ENCODE results near the gene PITPNM3.
A peak's percentile ranks its signal among the peaks of the same experiment; 100 is the strongest.
"Not testable (repeated sequence)": the region's sequence is repeated elsewhere in the genome, so short reads cannot be mapped to it uniquely, and the experiment has no call there.

Gene PITPNM3

DNA sequence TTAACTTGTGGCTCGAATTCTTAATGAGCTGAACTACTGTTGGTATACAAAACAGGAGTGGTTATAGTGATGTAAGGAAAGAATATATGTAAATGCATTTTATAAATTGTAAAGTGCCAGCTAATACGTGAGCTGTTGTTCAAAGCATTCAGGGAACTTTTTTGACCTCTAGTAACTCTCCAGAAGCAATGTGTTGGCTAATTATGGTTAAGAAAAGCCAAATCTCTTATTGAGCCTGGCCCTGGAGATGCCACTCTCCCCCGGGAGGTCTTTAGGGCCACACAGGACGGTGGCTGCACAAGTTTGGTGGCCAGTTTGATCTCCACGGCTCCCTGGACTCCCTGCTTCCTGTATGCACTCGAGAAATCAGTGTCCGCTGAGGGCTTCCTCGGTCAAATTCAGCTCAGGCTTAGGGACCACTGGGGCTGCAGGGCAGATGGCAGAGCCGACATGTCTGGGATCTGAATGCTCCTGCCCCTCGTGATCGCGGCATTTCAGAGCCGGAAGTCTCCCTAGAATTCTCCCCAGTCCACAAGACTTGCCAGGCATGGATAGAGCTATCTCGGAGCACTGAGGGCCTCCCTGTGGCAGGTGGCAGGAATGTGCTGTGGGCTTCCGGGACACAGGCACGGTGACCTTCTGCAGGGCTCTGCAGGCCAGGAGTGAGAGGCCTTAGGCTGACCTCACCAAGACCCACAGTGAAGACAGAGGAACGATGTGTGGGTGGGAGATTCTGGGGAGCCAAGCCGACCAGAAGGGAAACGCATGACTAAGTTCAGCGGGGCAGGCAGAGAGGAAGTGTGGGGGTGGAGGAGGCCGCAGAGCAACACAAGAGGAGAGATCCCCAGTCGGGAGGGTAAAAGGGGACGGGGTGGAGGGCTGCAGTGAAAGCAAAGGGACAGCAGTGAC, 18.6 kb upstream of the PITPNM3 start:
- no peak for DNase-seq

DNA sequence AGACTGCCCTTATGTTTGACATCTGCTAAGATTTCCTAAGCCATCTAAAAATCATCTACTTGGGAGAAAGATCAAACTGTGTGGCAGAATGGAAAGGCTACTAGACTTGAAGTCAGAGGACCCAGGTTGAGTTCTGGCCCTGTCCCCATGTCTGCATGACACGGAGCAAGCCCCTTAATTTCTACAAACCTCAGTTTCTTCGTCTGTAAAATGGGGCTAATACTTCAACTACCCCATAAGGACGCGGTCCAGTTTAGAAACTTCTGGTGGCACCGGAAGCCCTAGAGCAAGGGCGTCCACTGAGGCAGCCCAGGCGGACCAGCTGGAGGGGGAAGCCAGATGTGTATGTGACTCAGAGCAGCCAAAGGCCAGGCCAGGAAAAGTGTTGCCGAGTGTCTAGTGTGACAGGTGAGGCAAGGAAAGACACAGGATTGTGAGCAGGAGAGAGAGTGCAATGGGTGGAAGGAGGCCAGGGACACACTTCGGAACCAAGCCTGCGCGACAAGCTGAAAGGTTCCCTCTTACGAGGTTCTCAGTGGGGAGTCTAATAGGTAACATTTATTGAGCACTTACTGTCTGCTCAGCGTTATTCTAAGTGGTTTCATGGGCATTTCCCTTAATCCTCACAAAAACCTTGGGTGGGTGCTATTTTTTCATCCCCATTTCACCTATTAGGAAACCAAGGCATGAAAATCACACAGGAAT, 17.8 kb upstream of the PITPNM3 start:
- DNase-seq, result no peak

- DNase-seq, result not testable (repeated sequence)
Observed at GRCh38 chr17:6573495-6573894, 17.1 kb upstream of the PITPNM3 start.

- no peak for DNase-seq
Observed at GRCh38 chr17:6572972-6573370, 16.6 kb upstream of the PITPNM3 start.

DNA sequence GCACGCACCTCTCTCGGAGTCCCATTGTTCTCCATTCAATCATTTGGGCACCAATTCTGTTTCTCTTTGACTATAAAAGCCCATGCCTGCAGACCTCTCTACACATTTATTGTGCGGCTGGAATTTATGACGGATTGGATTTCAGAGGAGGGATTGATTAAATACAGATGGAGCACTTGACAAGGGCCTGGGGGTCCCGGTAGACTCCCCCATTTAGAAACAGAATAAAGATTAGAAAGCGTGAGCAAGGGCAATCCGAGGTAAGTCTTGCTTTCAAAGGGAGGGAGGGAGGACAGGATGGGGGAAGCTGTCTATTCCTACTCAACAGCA, 15.1 kb upstream of the PITPNM3 start:
- no peak for DNase-seq

DNA sequence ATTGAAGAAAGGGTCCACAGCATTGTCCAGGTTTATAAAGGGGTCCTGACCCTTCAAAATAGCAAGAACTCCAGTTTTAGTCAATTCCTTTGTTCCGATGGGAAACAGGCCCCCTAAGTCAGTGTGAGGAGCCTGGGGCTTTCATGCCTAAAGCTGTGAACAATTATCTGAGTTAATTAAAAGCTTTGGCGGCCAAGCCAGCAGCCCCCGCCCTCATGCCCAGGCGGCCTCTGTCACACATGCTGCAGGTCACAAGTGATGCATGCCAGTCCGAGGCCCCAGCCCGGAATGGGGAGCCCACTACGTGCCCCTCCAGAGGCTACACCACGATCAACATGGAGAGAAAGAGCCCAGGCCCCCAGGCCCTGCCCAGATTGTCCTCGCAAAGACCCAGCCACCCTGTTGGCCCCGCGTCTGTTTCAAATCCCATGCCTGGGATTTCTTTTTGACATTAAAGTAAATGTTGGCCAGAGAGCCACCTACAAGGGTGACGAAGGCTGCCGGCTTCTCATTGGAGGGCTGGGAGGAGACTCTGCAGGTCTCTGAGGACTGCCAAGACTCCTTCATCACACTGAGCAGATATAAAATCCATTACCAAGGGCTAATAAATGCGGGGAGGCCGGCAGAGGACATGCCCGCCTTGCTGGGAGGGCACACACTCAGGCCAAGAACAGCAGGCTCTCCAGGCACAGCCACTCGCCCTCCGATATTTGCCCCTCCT, 14.5 kb upstream of the PITPNM3 start:
- no peak for DNase-seq

GRCh38 chr17:6569370-6570285, 13.3 kb upstream of the PITPNM3 start:
- DNase-seq, result no peak

DNA sequence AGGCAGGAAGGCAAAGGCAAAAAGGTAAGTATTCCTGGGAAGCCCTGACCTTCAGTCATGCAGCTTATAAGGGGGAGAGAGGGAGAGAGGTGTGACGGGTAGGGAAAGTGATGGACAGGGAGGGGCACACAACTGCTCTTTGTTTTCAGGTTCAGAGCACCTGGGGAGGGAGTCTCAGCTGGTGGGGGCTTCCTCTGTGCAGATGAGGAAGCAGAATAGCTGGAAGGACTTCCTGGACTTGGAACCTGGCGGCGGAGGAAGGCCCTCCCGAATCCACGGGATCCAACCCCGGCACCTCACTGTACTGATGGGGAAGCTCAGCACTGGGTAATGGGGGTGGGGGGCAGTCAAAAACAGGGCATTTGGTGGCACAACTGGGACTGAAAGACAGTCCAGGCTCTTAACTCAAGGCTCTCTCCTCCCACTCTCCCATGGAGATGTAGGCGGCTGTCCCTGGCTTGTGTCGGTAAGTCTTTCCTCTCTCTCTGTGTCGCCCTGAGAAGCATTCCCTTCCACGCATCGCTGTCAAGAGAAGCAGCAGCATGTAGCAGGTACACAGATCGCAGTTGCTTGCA, 11.9 kb upstream of the PITPNM3 start:
- no peak for DNase-seq

GRCh38 chr17:6567528-6568183, 11.3 kb upstream of the PITPNM3 start:
- DNase-seq, result no peak

DNA sequence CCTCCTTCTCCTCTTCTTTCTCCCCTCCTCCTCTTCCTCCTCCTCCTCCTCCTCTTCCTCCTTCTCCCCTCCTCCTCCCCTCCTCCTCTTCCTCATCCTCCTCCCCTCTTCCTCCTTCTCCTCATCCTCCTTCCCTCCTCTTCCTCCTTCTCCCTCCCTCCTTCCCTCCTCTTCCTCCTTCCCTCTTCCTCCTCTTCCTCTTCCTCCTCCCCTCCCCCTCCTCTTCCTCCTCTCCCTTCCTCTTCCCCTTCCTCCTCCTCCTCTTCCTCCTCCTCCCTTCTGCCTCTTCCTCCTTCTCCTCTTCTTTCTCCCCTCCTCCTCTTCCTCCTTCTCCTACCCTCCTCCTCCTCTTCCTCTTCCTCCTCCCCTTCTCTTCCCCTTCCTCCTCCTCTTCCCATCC, 5.1 kb upstream of the PITPNM3 start:
- no peak for DNase-seq

GRCh38 chr17:6560496-6560895, 4.1 kb upstream of the PITPNM3 start:
- no peak for DNase-seq

GRCh38 chr17:6559753-6560215, 3.4 kb upstream of the PITPNM3 start:
- DNase-seq, result no peak

- no peak for DNase-seq
Observed at GRCh38 chr17:6558932-6559752, 2.8 kb upstream of the PITPNM3 start.

- DNase-seq, result no peak
Observed at GRCh38 chr17:6558276-6558675, 1.9 kb upstream of the PITPNM3 start.

- no peak for DNase-seq
Observed at GRCh38 chr17:6557040-6557438, 684 bp upstream of the PITPNM3 start.

DNA sequence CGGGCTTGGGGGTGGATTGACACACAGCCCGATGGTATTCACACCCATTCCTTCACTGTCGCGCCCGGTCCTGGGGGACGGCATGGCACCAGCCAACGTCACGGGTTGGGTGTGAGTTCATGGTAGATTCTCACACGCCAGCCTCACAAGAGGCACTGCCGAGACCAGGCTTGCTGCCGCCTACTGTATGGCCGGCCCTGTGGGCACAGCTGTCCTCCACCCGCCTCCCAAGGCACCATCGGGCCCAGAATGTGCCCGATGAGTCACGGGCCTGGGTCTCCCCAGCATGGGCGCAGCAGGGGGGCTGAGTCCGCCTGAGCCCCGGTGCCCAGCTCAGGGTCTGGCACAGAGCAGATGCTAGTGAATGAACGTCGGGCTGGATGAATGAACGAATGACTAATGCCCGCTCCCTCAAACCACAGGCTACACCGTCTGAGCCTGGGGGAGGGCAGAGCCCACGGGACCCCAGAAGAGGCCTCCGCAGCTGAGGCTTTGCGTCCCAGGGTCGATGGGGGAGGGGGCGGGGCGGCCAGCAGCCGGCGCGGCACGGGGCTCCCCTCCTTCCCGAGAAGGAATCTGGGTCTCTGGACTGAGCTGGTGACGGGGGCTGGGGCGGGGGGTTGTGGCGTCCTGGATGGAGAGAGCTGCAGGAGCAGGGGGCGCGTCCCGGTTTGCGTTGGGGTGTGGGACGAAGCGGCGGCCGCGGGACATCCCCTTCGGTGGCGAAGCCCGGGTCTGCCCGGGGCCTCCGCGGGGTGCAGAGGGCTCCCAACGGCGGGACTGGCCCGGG, 829 bp downstream of the PITPNM3 start:
- DNase-seq, result no peak

- no peak for DNase-seq
Observed at GRCh38 chr17:6554871-6555330, 1.5 kb downstream of the PITPNM3 start.

DNA sequence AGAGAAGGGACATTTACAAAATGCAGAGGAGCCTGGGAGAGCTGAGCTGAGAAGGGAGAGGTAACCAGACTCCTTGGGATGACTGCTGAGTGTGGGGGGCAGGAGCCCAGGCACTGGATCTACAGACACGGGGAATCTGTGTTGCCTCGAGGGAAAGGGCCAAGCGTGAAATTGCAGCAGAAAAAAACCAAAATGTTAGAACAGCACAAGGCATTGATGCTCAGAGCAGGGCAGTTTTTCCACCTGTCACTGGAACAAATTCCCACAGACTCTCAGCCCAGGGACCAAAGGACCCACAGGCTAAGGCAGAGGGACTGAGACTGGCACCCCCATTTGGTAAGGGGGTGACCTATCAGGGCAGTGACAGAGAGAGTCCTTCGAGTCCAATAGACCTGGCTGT, 2.0 kb downstream of the PITPNM3 start:
- no peak for DNase-seq

- DNase-seq, result peak; percentile 49
Observed at GRCh38 chr17:6551869-6552531, 4.4 kb downstream of the PITPNM3 start.
